Panc1 (cell line): ENCODE results near the gene KRIT1. TPM values are rescaled to one million over a fixed set of nuclear protein-coding genes. Genes with fewer than 3 reads are reported as not detected.

ENCODE experiments used
- ATAC-seq: fragments of 200-7000 bp; cut with Tn5 transposase; 2 replicates; pipeline ENCODE4 v1.9.1; 2020; ENCODE audit warnings: mild to moderate bottlenecking, moderate library complexity
- BruUV-seq: library from RNA; stranded (reverse); fragments of 400-500 nt; replicated peaks from 2 replicates; lab custom pipeline; 2021; lab: Mats Ljungman, UMichigan
- CTCF ChIA-PET: fragments of 300-600 bp; sonication (Branson Sonifier 250); formaldehyde crosslinking; loops from one replicate; lab custom pipeline; 2022; ENCODE audit warnings: antibody characterized with exemption; lab: Charles Lee
- POLR2A ChIA-PET: fragments of 300-600 bp; sonication (Branson Sonifier 250); formaldehyde crosslinking; loops from one replicate; lab custom pipeline; 2022; ENCODE audit warnings: antibody characterized with exemption; lab: Charles Lee
- DNase-seq: peaks from one replicate; pipeline ENCODE4 v3.0.0-alpha.2; 2010; ENCODE audit warnings: low read depth, low spot score
- H3K27ac ChIP-seq: 2 replicates; pipeline ENCODE4 v1.5.1; 2011; ENCODE audit warnings: mild to moderate bottlenecking, low read length, inconsistent platforms
- H3K27me3 ChIP-seq: fragments of 200-500 bp; sonication (Bioruptor generic); 2 replicates; pipeline ENCODE4 v1.6.0; 2014; ENCODE audit warnings: low read length, inconsistent platforms; ENCODE audit not compliant: control insufficient read depth, insufficient read depth
- H3K36me3 ChIP-seq: fragments of 200-500 bp; sonication (Bioruptor generic); 2 replicates; pipeline ENCODE4 v1.5.1; 2014; ENCODE audit warnings: inconsistent platforms, mild to moderate bottlenecking, low read length, moderate library complexity; ENCODE audit not compliant: control insufficient read depth, insufficient read depth
- H3K4me1 ChIP-seq: 2 replicates; pipeline ENCODE4 v1.5.1; 2011; ENCODE audit warnings: inconsistent platforms, mild to moderate bottlenecking, low read length, moderate library complexity; ENCODE audit not compliant: control insufficient read depth, insufficient read depth
- H3K4me3 ChIP-seq, 2 experiments: 2 replicates each; pipeline ENCODE4 v1.5.1; 2011 to 2012; ENCODE audit warnings: low read depth in 2 of 2, low read length in 2 of 2, mild to moderate bottlenecking in 2 of 2, inconsistent platforms in 1 of 2, moderate library complexity in 1 of 2
- H3K9me3 ChIP-seq: fragments of 200-500 bp; sonication (Bioruptor generic); 2 replicates; pipeline ENCODE4 v1.5.1; 2014; ENCODE audit warnings: low read depth, mild to moderate bottlenecking, inconsistent platforms, low read length, moderate library complexity; ENCODE audit not compliant: control insufficient read depth, insufficient read depth
- POLR2AphosphoS5 ChIP-seq: IDR thresholded peaks from 2 replicates; pipeline ENCODE4 v1.6.1; 2012; ENCODE audit warnings: mild to moderate bottlenecking, low read depth, low read length, moderate library complexity
- REST ChIP-seq, 2 experiments: IDR thresholded peaks; 2 replicates each; pipeline ENCODE4 v1.6.1; 2011 to 2012; ENCODE audit warnings: low read depth in 2 of 2, control low read depth in 1 of 2, low read length in 1 of 2, mild to moderate bottlenecking in 1 of 2, moderate library complexity in 1 of 2; ENCODE audit not compliant: insufficient read depth in 1 of 2
- SIN3A ChIP-seq: IDR thresholded peaks from 2 replicates; pipeline ENCODE4 v1.6.1; 2012; ENCODE audit warnings: low read depth, mild to moderate bottlenecking, low read length, moderate library complexity, borderline replicate concordance; ENCODE audit not compliant: insufficient read depth
- TCF7L2 ChIP-seq: IDR thresholded peaks from 2 replicates; pipeline ENCODE4 v1.6.1; 2011; ENCODE audit warnings: mild to moderate bottlenecking, low read depth, low read length, inconsistent platforms
- in situ Hi-C: cut with HindIII; loops from 2 replicates; pipeline ENCODE4 v1.10.0; 2016; ENCODE audit warnings: low sequenced_read_pairs, low pct_unique_long_range_greater_than_20kb
- intact Hi-C: fragments of 100-400 bp; cut with micrococcal nuclease; formaldehyde crosslinking; loops from one replicate; pipeline ENCODE4 v1.10.0; 2022; ENCODE audit not compliant: unreplicated experiment
- total RNA-seq: library from RNA; stranded (reverse); gene quantifications from one replicate; pipeline ENCODE4 v1.2.1, GENCODE V29; 2021; ENCODE audit not compliant: unreplicated experiment
- TF ChIP-seq, protein P1 (sequence below): fragments of 450-650 bp; IDR thresholded peaks from 2 replicates; pipeline ENCODE4 v1.5.1; 2017; ENCODE audit warnings: mild to moderate bottlenecking

KRIT1 gene
- total RNA-seq, 1 experiment from 2014 or later = 50.1 TPM

DNA sequence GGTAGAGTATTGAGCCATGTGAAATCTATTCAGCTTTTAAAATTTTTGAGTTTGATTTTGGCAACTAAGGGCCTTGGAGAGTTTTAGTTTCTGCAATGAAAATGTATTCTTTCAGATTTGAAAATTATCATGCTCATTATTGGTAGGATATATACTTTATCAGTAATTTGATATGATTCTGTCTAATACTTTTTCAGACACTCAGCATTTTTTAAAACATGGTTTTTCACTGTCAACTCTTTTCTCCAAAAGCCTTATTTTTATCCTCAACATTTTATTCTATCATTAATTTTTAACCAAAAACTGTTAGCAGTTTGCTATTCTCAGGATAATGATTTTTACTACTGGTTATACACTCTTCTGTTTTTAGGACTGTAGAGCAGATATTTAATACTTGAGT is 4.9 kb upstream of the KRIT1 start:
- DNase-seq (no peak), ATAC-seq (no peak)
- ChIA-PET POLR2A (no interaction called here), CTCF (no interaction called here)
- in situ Hi-C loops (no loop called here), intact Hi-C loops (no loop called here)
- peaks cover 4% of the 10 kb centered on the region; the same call in 1 of the 2 replicates for H3K36me3 ChIP-seq
- no TSS peak for BruUV-seq
- no peaks in the 10 kb centered on the region; the same call in 1 of the 2 replicates for H3K9me3 ChIP-seq
- H3K4me3 ChIP-seq = no peak overlapping the region
- H3K4me1 ChIP-seq = peaks cover 12% of the 10 kb centered on the region
- TF ChIP-seq TCF7L2 = no peak
- no peak for TF ChIP-seq POLR2AphosphoS5
- no peak for TF ChIP-seq REST (IDR thresholded peaks at IDR 0.05; ENCODE audit: insufficient read depth in 1 of 2, low read depth in 2 of 2, low read length in 1 of 2)
- no peak for TF ChIP-seq SIN3A
- TF ChIP-seq, protein P1, sequence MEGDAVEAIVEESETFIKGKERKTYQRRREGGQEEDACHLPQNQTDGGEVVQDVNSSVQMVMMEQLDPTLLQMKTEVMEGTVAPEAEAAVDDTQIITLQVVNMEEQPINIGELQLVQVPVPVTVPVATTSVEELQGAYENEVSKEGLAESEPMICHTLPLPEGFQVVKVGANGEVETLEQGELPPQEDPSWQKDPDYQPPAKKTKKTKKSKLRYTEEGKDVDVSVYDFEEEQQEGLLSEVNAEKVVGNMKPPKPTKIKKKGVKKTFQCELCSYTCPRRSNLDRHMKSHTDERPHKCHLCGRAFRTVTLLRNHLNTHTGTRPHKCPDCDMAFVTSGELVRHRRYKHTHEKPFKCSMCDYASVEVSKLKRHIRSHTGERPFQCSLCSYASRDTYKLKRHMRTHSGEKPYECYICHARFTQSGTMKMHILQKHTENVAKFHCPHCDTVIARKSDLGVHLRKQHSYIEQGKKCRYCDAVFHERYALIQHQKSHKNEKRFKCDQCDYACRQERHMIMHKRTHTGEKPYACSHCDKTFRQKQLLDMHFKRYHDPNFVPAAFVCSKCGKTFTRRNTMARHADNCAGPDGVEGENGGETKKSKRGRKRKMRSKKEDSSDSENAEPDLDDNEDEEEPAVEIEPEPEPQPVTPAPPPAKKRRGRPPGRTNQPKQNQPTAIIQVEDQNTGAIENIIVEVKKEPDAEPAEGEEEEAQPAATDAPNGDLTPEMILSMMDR = no peak
- H3K27ac ChIP-seq = no peak overlapping the region
- H3K27me3 ChIP-seq = no peaks in the 10 kb centered on the region

- no TSS peak for BruUV-seq
- ATAC-seq (peak; percentile 63), DNase-seq (no peak)
- intact Hi-C loops (loop anchor here (2.0 kb wide), 1 partner anchor 46 kb away; no protein-coding TSS in a partner anchor), in situ Hi-C loops (no loop called here)
- no peak for TF ChIP-seq REST (IDR thresholded peaks at IDR 0.05; ENCODE audit: insufficient read depth in 1 of 2, low read depth in 2 of 2, low read length in 1 of 2)
- TF ChIP-seq TCF7L2 = no peak
- TF ChIP-seq, protein P1 = no peak
- TF ChIP-seq SIN3A = 0 out of 2 replicates have a peak, but pooled peaks have one; percentile 12
- TF ChIP-seq POLR2AphosphoS5 = no peak
- Histone ChIP-seq H3K9me3 (no peaks in the 10 kb centered on the region), H3K36me3 (peaks cover 6% of the 10 kb centered on the region), H3K4me3 (peak overlapping the region; percentile 94), H3K27me3 (no peaks in the 10 kb centered on the region), H3K4me1 (peaks cover 17% of the 10 kb centered on the region), H3K27ac (peak overlapping the region; percentile 94)
- CTCF ChIA-PET = interaction anchor here (1.0 to 1.1 kb wide), 2 partner anchors 201 kb away, joined by 3 read pairs; partner anchors contain the start of gene GATAD1
- POLR2A ChIA-PET = interaction anchor here (0.6 to 1.1 kb wide), 4 partner anchors 17 to 282 kb away, joined by 3 to 5 read pairs (median 3); partner anchors contain the start of genes GATAD1 and RBM48
These were observed 817 bp upstream of the KRIT1 start for GRCh38 chr7:92246360-92247101.
